ENCODE measurements around the gene ROCK2. TPM values are rescaled to one million over a fixed set of nuclear protein-coding genes. Genes with fewer than 3 reads are reported as not detected.

ROCK2 gene
- polyA plus RNA-seq, 2 donors = 3.4 to 5.4 TPM

- WGBS, 2 donors = 78 to 84% methylated on average over 3 of the region's 3 CpGs
- Histone ChIP-seq H3K9me3 (ENCODE audit: control insufficient read depth in 2 of 2, insufficient read depth in 1 of 2, low read depth in 1 of 2, low read length in 1 of 2) (peaks cover 0 to 2% of the 10 kb centered on the region in 2 donors), H3K36me3 (ENCODE audit: control insufficient read depth in 2 of 2, insufficient read depth in 2 of 2, low read length in 1 of 2) (no peaks in the 10 kb centered on the region), H3K4me3 (ENCODE audit: low read depth in 1 of 2, low read length in 2 of 2) (no peak overlapping the region), H3K27ac (ENCODE audit: low read depth in 2 of 2, low read length in 1 of 2) (peak overlapping the region; percentile 4 to 58), H3K27me3 (ENCODE audit: control insufficient read depth in 1 of 2, insufficient read depth in 2 of 2, low read length in 2 of 2) (no peaks in the 10 kb centered on the region), H3K4me1 (ENCODE audit: control insufficient read depth in 2 of 2, insufficient read depth in 2 of 2, low read length in 1 of 2) (peaks cover 0 to 4% of the 10 kb centered on the region in 2 donors)
Measured at GRCh38 chr2:11385847-11386246, 41.4 kb upstream of the ROCK2 start.

GRCh38 chr2:11385216-11385615, 40.8 kb upstream of the ROCK2 start:
- H3K27me3 ChIP-seq (ENCODE audit: control insufficient read depth in 1 of 2, insufficient read depth in 2 of 2, low read length in 2 of 2) = no peaks in the 10 kb centered on the region
- peaks cover 0 to 2% of the 10 kb centered on the region in 2 donors for H3K9me3 ChIP-seq (ENCODE audit: control insufficient read depth in 2 of 2, insufficient read depth in 1 of 2, low read depth in 1 of 2, low read length in 1 of 2)
- 72 to 84% methylated on average over 2 of the region's 2 CpGs for WGBS, 2 donors
- peak overlapping the region in 1 of 2 donors; percentile 15 for H3K27ac ChIP-seq (ENCODE audit: low read depth in 2 of 2, low read length in 1 of 2)
- H3K4me3 ChIP-seq (ENCODE audit: low read depth in 1 of 2, low read length in 2 of 2) = no peak overlapping the region
- H3K36me3 ChIP-seq (ENCODE audit: control insufficient read depth in 2 of 2, insufficient read depth in 2 of 2, low read length in 1 of 2) = no peaks in the 10 kb centered on the region
- peaks cover 0 to 4% of the 10 kb centered on the region in 2 donors for H3K4me1 ChIP-seq (ENCODE audit: control insufficient read depth in 2 of 2, insufficient read depth in 2 of 2, low read length in 1 of 2)

DNA sequence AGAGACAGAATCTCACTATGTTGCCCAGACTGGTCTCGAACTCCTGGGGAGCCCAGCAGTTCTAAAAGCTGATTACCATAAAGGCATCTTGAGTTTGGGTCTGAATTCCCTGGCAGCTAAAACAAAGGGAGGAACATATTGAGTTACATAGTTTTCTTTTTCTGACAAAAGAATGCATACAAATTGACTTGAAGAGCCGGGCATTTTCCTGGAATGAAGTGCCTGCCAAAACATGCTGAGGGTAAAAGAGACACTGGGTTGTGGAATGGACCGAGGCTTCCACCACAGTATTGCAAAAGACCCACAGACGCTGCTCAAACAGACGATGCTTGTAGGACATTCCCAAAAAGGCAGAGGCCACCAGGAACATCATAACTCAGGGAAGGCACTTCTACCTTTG, 35.1 kb upstream of the ROCK2 start:
- H3K4me3 ChIP-seq (ENCODE audit: low read depth in 1 of 2, low read length in 2 of 2) = no peak overlapping the region
- 29 to 51% methylated on average over 5 of the region's 5 CpGs for whole genome bisulfite sequencing, 2 donors
- H3K27me3 ChIP-seq (ENCODE audit: control insufficient read depth in 1 of 2, insufficient read depth in 2 of 2, low read length in 2 of 2) = no peaks in the 10 kb centered on the region
- H3K27ac ChIP-seq (ENCODE audit: low read depth in 2 of 2, low read length in 1 of 2) = no peak overlapping the region
- peaks cover 0 to 7% of the 10 kb centered on the region in 2 donors for H3K4me1 ChIP-seq (ENCODE audit: control insufficient read depth in 2 of 2, insufficient read depth in 2 of 2, low read length in 1 of 2)
- no peaks in the 10 kb centered on the region for H3K36me3 ChIP-seq (ENCODE audit: control insufficient read depth in 2 of 2, insufficient read depth in 2 of 2, low read length in 1 of 2)
- no peaks in the 10 kb centered on the region for H3K9me3 ChIP-seq (ENCODE audit: control insufficient read depth in 2 of 2, insufficient read depth in 1 of 2, low read depth in 1 of 2, low read length in 1 of 2)

GRCh38 chr2:11377928-11378545, 33.6 kb upstream of the ROCK2 start:
- 63 to 65% methylated on average over 12 of the region's 12 CpGs for WGBS, 2 donors
- Histone ChIP-seq H3K27ac (ENCODE audit: low read depth in 2 of 2, low read length in 1 of 2) (peak overlapping the region; percentile 77 to 78), H3K4me1 (ENCODE audit: control insufficient read depth in 2 of 2, insufficient read depth in 2 of 2, low read length in 1 of 2) (peaks cover 0 to 10% of the 10 kb centered on the region in 2 donors), H3K9me3 (ENCODE audit: control insufficient read depth in 2 of 2, insufficient read depth in 1 of 2, low read depth in 1 of 2, low read length in 1 of 2) (no peaks in the 10 kb centered on the region), H3K36me3 (ENCODE audit: control insufficient read depth in 2 of 2, insufficient read depth in 2 of 2, low read length in 1 of 2) (no peaks in the 10 kb centered on the region), H3K4me3 (ENCODE audit: low read depth in 1 of 2, low read length in 2 of 2) (no peak overlapping the region), H3K27me3 (ENCODE audit: control insufficient read depth in 1 of 2, insufficient read depth in 2 of 2, low read length in 2 of 2) (no peaks in the 10 kb centered on the region)

- Histone ChIP-seq H3K36me3 (ENCODE audit: control insufficient read depth in 2 of 2, insufficient read depth in 2 of 2, low read length in 1 of 2) (no peaks in the 10 kb centered on the region), H3K4me1 (ENCODE audit: control insufficient read depth in 2 of 2, insufficient read depth in 2 of 2, low read length in 1 of 2) (peaks cover 0 to 10% of the 10 kb centered on the region in 2 donors), H3K9me3 (ENCODE audit: control insufficient read depth in 2 of 2, insufficient read depth in 1 of 2, low read depth in 1 of 2, low read length in 1 of 2) (no peaks in the 10 kb centered on the region), H3K4me3 (ENCODE audit: low read depth in 1 of 2, low read length in 2 of 2) (no peak overlapping the region), H3K27me3 (ENCODE audit: control insufficient read depth in 1 of 2, insufficient read depth in 2 of 2, low read length in 2 of 2) (no peaks in the 10 kb centered on the region), H3K27ac (ENCODE audit: low read depth in 2 of 2, low read length in 1 of 2) (peak overlapping the region; percentile 74 to 87)
- WGBS, 2 donors = 86 to 94% methylated on average over 7 of the region's 7 CpGs
Measured at GRCh38 chr2:11376071-11376470, 31.6 kb upstream of the ROCK2 start.

DNA sequence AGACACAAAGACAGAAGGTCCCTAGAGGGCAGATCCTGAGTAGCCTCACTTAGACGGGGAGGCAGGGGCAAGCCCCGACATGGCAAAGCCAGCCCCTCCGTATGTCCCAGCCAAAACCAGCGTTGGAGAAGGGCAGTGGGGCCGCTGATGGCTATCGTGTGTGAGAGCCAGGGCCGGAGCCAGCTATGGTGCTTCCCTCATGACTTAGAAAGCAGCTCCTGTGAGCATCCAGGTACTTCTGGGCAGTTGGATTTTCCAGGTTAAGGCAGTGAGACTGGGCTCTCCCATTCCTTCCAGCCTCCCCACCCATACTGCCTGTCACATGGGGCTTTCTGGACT, 31.2 kb upstream of the ROCK2 start:
- H3K4me1 ChIP-seq (ENCODE audit: control insufficient read depth in 2 of 2, insufficient read depth in 2 of 2, low read length in 1 of 2) = peaks cover 0 to 12% of the 10 kb centered on the region in 2 donors
- no peak overlapping the region for H3K4me3 ChIP-seq (ENCODE audit: low read depth in 1 of 2, low read length in 2 of 2)
- WGBS, 2 donors = 66 to 75% methylated on average over 7 of the region's 7 CpGs
- no peaks in the 10 kb centered on the region for H3K27me3 ChIP-seq (ENCODE audit: control insufficient read depth in 1 of 2, insufficient read depth in 2 of 2, low read length in 2 of 2)
- no peaks in the 10 kb centered on the region for H3K9me3 ChIP-seq (ENCODE audit: control insufficient read depth in 2 of 2, insufficient read depth in 1 of 2, low read depth in 1 of 2, low read length in 1 of 2)
- no peaks in the 10 kb centered on the region for H3K36me3 ChIP-seq (ENCODE audit: control insufficient read depth in 2 of 2, insufficient read depth in 2 of 2, low read length in 1 of 2)
- H3K27ac ChIP-seq (ENCODE audit: low read depth in 2 of 2, low read length in 1 of 2) = peak overlapping the region; percentile 74 to 87

DNA sequence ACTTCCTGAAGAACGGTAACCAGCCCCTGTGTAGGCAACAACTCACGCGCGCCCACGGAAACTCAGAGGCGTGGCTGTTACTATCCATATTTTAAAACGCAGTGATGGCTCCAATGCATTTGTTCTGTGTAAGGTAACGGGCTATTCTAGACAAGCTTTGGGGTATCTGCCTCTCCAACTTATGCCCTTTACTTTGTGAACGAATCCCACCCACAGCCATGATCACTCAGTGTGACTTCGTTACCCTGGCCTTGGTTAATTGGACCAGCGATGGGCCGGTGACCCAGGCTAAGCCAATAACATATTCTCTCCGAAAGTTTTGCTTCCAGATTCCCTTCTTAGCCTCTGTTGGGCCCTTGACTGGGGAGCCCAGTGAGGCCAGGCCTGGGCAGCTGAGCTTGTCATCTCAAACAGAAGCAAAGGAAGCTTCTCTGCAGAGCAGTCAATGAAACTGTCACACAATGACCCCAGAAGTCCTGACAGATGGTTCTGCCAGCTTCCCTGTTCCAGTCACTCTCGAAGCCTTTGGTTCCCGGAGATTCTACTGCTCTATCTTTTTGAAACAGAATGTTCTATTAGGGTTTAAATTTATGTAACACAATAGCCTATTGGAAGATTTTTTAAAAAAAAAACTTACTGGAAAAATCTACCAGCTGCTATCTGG, 30.7 kb upstream of the ROCK2 start:
- Histone ChIP-seq H3K9me3 (ENCODE audit: control insufficient read depth in 2 of 2, insufficient read depth in 1 of 2, low read depth in 1 of 2, low read length in 1 of 2) (no peaks in the 10 kb centered on the region), H3K27ac (ENCODE audit: low read depth in 2 of 2, low read length in 1 of 2) (peak overlapping the region; percentile 89), H3K4me1 (ENCODE audit: control insufficient read depth in 2 of 2, insufficient read depth in 2 of 2, low read length in 1 of 2) (peaks cover 0 to 15% of the 10 kb centered on the region in 2 donors), H3K27me3 (ENCODE audit: control insufficient read depth in 1 of 2, insufficient read depth in 2 of 2, low read length in 2 of 2) (no peaks in the 10 kb centered on the region), H3K4me3 (ENCODE audit: low read depth in 1 of 2, low read length in 2 of 2) (no peak overlapping the region), H3K36me3 (ENCODE audit: control insufficient read depth in 2 of 2, insufficient read depth in 2 of 2, low read length in 1 of 2) (no peaks in the 10 kb centered on the region)
- 57 to 69% methylated on average over 15 of the region's 15 CpGs for WGBS, 2 donors

DNA sequence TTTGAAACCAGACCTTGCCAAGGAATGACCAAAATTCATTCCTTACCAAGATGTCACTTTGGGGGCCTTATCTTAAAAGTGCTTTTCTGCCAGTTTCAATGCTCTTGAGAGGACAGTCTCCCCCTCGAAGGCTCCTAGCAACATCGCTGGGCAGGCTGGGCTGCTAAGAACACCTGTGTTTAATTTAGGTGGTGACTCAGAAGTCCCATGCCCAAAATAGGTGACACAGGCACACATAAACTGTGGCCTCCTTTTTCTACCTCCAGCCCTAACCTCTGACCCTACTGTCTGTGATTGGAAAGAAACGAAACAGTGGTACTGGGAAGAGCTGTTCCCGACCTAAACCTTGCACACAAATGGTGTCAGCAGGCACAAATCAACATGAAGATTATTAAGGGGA, 28.7 kb upstream of the ROCK2 start:
- Histone ChIP-seq H3K36me3 (ENCODE audit: control insufficient read depth in 2 of 2, insufficient read depth in 2 of 2, low read length in 1 of 2) (no peaks in the 10 kb centered on the region), H3K27ac (ENCODE audit: low read depth in 2 of 2, low read length in 1 of 2) (no peak overlapping the region), H3K9me3 (ENCODE audit: control insufficient read depth in 2 of 2, insufficient read depth in 1 of 2, low read depth in 1 of 2, low read length in 1 of 2) (no peaks in the 10 kb centered on the region), H3K4me1 (ENCODE audit: control insufficient read depth in 2 of 2, insufficient read depth in 2 of 2, low read length in 1 of 2) (peaks cover 0 to 10% of the 10 kb centered on the region in 2 donors), H3K27me3 (ENCODE audit: control insufficient read depth in 1 of 2, insufficient read depth in 2 of 2, low read length in 2 of 2) (no peaks in the 10 kb centered on the region), H3K4me3 (ENCODE audit: low read depth in 1 of 2, low read length in 2 of 2) (no peak overlapping the region)
- 81 to 88% methylated on average over 4 of the region's 4 CpGs for WGBS, 2 donors

- Histone ChIP-seq H3K9me3 (ENCODE audit: control insufficient read depth in 2 of 2, insufficient read depth in 1 of 2, low read depth in 1 of 2, low read length in 1 of 2) (no peaks in the 10 kb centered on the region), H3K27ac (ENCODE audit: low read depth in 2 of 2, low read length in 1 of 2) (no peak overlapping the region), H3K27me3 (ENCODE audit: control insufficient read depth in 1 of 2, insufficient read depth in 2 of 2, low read length in 2 of 2) (no peaks in the 10 kb centered on the region), H3K36me3 (ENCODE audit: control insufficient read depth in 2 of 2, insufficient read depth in 2 of 2, low read length in 1 of 2) (no peaks in the 10 kb centered on the region), H3K4me3 (ENCODE audit: low read depth in 1 of 2, low read length in 2 of 2) (no peak overlapping the region), H3K4me1 (ENCODE audit: control insufficient read depth in 2 of 2, insufficient read depth in 2 of 2, low read length in 1 of 2) (peaks cover 0 to 10% of the 10 kb centered on the region in 2 donors)
- 81 to 84% methylated on average over 17 of the region's 17 CpGs for WGBS, 2 donors
Measured at GRCh38 chr2:11371092-11371937, 26.9 kb upstream of the ROCK2 start.
